Measurements from ENCODE around the gene IL1RL1.

GRCh38 chr2:102401456-102401855 lies 90.1 kb downstream of the IL1RL1 start:
- TF ChIP-seq CTCF (IDR thresholded peaks at IDR 0.05) (no peak), USF2 (IDR thresholded peaks at IDR 0.05) (no peak), KDM1A (IDR thresholded peaks at IDR 0.05; ENCODE audit: low read depth) (no peak), ESRRA (IDR thresholded peaks at IDR 0.05; ENCODE audit: borderline replicate concordance, low read length) (no peak), JUNB (IDR thresholded peaks at IDR 0.05) (no peak), MAX (IDR thresholded peaks at IDR 0.05) (no peak), E2F6 (IDR thresholded peaks at IDR 0.05; ENCODE audit: borderline replicate concordance, low read depth) (no peak), KDM5A (IDR thresholded peaks at IDR 0.05) (no peak), RCOR1 (IDR thresholded peaks at IDR 0.05; ENCODE audit: low read depth, low read length) (no peak), CBX8 (IDR thresholded peaks at IDR 0.05) (no peak)
